ENCODE measurements around the gene AGAP3.

DNA sequence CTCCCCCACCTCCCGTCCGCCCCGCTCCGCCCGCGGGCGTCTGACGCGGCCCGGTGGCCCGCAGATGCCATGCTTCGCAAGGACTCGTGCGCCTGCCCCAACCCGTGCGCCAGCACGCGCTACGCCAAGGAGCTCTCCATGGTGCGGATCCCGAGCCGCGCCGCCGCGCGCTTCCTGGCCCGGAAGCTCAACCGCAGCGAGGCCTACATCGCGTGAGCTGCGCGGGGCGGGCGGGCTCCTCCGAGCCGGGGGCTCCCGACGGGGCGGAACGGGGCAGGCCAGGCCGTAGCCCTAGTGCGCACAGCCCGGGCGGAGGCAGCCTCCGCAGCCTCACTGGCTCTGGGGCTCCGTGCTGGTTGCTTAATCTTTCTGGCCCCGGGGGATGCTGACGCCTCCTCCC lies 35.2 kb upstream of the AGAP3 start:
- TF ChIP-seq RAD21 (IDR thresholded peaks at IDR 0.05) (no peak), RXRA (IDR thresholded peaks at IDR 0.05) (no peak), NR2F2 (IDR thresholded peaks at IDR 0.05) (no peak), EGR1 (IDR thresholded peaks at IDR 0.05; ENCODE audit: low read depth in 2 of 2) (no peak)
- TF ChIP-seq, protein P1, sequence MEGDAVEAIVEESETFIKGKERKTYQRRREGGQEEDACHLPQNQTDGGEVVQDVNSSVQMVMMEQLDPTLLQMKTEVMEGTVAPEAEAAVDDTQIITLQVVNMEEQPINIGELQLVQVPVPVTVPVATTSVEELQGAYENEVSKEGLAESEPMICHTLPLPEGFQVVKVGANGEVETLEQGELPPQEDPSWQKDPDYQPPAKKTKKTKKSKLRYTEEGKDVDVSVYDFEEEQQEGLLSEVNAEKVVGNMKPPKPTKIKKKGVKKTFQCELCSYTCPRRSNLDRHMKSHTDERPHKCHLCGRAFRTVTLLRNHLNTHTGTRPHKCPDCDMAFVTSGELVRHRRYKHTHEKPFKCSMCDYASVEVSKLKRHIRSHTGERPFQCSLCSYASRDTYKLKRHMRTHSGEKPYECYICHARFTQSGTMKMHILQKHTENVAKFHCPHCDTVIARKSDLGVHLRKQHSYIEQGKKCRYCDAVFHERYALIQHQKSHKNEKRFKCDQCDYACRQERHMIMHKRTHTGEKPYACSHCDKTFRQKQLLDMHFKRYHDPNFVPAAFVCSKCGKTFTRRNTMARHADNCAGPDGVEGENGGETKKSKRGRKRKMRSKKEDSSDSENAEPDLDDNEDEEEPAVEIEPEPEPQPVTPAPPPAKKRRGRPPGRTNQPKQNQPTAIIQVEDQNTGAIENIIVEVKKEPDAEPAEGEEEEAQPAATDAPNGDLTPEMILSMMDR (IDR thresholded peaks at IDR 0.05; ENCODE audit: low read depth, low read length, missing input control): no peak
- TF ChIP-seq, protein P2, sequence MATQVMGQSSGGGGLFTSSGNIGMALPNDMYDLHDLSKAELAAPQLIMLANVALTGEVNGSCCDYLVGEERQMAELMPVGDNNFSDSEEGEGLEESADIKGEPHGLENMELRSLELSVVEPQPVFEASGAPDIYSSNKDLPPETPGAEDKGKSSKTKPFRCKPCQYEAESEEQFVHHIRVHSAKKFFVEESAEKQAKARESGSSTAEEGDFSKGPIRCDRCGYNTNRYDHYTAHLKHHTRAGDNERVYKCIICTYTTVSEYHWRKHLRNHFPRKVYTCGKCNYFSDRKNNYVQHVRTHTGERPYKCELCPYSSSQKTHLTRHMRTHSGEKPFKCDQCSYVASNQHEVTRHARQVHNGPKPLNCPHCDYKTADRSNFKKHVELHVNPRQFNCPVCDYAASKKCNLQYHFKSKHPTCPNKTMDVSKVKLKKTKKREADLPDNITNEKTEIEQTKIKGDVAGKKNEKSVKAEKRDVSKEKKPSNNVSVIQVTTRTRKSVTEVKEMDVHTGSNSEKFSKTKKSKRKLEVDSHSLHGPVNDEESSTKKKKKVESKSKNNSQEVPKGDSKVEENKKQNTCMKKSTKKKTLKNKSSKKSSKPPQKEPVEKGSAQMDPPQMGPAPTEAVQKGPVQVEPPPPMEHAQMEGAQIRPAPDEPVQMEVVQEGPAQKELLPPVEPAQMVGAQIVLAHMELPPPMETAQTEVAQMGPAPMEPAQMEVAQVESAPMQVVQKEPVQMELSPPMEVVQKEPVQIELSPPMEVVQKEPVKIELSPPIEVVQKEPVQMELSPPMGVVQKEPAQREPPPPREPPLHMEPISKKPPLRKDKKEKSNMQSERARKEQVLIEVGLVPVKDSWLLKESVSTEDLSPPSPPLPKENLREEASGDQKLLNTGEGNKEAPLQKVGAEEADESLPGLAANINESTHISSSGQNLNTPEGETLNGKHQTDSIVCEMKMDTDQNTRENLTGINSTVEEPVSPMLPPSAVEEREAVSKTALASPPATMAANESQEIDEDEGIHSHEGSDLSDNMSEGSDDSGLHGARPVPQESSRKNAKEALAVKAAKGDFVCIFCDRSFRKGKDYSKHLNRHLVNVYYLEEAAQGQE (IDR thresholded peaks at IDR 0.05): peak; percentile 97
